Panc1 (cell line): Measurements from ENCODE around the gene RFX7. TPM values are rescaled to one million over a fixed set of nuclear protein-coding genes. Genes with fewer than 3 reads are reported as not detected.
A peak's percentile ranks its signal among the peaks of the same experiment; 100 is the strongest.

ENCODE experiments used
- ATAC-seq: fragments of 200-7000 bp; cut with Tn5 transposase; 2 replicates; pipeline ENCODE4 v1.9.1; 2020; ENCODE audit warnings: mild to moderate bottlenecking, moderate library complexity
- BruUV-seq: library from RNA; stranded (reverse); fragments of 400-500 nt; replicated peaks from 2 replicates; lab custom pipeline; 2021; lab: Mats Ljungman, UMichigan
- CTCF ChIA-PET: fragments of 300-600 bp; sonication (Branson Sonifier 250); formaldehyde crosslinking; loops from one replicate; lab custom pipeline; 2022; ENCODE audit warnings: antibody characterized with exemption; lab: Charles Lee
- POLR2A ChIA-PET: fragments of 300-600 bp; sonication (Branson Sonifier 250); formaldehyde crosslinking; loops from one replicate; lab custom pipeline; 2022; ENCODE audit warnings: antibody characterized with exemption; lab: Charles Lee
- DNase-seq: peaks from one replicate; pipeline ENCODE4 v3.0.0-alpha.2; 2010; ENCODE audit warnings: low read depth, low spot score
- H3K27ac ChIP-seq: 2 replicates; pipeline ENCODE4 v1.5.1; 2011; ENCODE audit warnings: mild to moderate bottlenecking, low read length, inconsistent platforms
- H3K27me3 ChIP-seq: fragments of 200-500 bp; sonication (Bioruptor generic); 2 replicates; pipeline ENCODE4 v1.6.0; 2014; ENCODE audit warnings: low read length, inconsistent platforms; ENCODE audit not compliant: control insufficient read depth, insufficient read depth
- H3K36me3 ChIP-seq: fragments of 200-500 bp; sonication (Bioruptor generic); 2 replicates; pipeline ENCODE4 v1.5.1; 2014; ENCODE audit warnings: inconsistent platforms, mild to moderate bottlenecking, low read length, moderate library complexity; ENCODE audit not compliant: control insufficient read depth, insufficient read depth
- H3K4me1 ChIP-seq: 2 replicates; pipeline ENCODE4 v1.5.1; 2011; ENCODE audit warnings: inconsistent platforms, mild to moderate bottlenecking, low read length, moderate library complexity; ENCODE audit not compliant: control insufficient read depth, insufficient read depth
- H3K4me3 ChIP-seq, 2 experiments: 2 replicates each; pipeline ENCODE4 v1.5.1; 2011 to 2012; ENCODE audit warnings: low read depth in 2 of 2, low read length in 2 of 2, mild to moderate bottlenecking in 2 of 2, inconsistent platforms in 1 of 2, moderate library complexity in 1 of 2
- H3K9me3 ChIP-seq: fragments of 200-500 bp; sonication (Bioruptor generic); 2 replicates; pipeline ENCODE4 v1.5.1; 2014; ENCODE audit warnings: low read depth, mild to moderate bottlenecking, inconsistent platforms, low read length, moderate library complexity; ENCODE audit not compliant: control insufficient read depth, insufficient read depth
- CTCF ChIP-seq: fragments of 450-650 bp; IDR thresholded peaks from 2 replicates; pipeline ENCODE4 v1.5.1; 2017; ENCODE audit warnings: mild to moderate bottlenecking
- POLR2AphosphoS5 ChIP-seq: IDR thresholded peaks from 2 replicates; pipeline ENCODE4 v1.6.1; 2012; ENCODE audit warnings: mild to moderate bottlenecking, low read depth, low read length, moderate library complexity
- REST ChIP-seq, 2 experiments: IDR thresholded peaks; 2 replicates each; pipeline ENCODE4 v1.6.1; 2011 to 2012; ENCODE audit warnings: low read depth in 2 of 2, control low read depth in 1 of 2, low read length in 1 of 2, mild to moderate bottlenecking in 1 of 2, moderate library complexity in 1 of 2; ENCODE audit not compliant: insufficient read depth in 1 of 2
- SIN3A ChIP-seq: IDR thresholded peaks from 2 replicates; pipeline ENCODE4 v1.6.1; 2012; ENCODE audit warnings: low read depth, mild to moderate bottlenecking, low read length, moderate library complexity, borderline replicate concordance; ENCODE audit not compliant: insufficient read depth
- TCF7L2 ChIP-seq: IDR thresholded peaks from 2 replicates; pipeline ENCODE4 v1.6.1; 2011; ENCODE audit warnings: mild to moderate bottlenecking, low read depth, low read length, inconsistent platforms
- in situ Hi-C: cut with HindIII; loops from 2 replicates; pipeline ENCODE4 v1.10.0; 2016; ENCODE audit warnings: low sequenced_read_pairs, low pct_unique_long_range_greater_than_20kb
- intact Hi-C: fragments of 100-400 bp; cut with micrococcal nuclease; formaldehyde crosslinking; loops from one replicate; pipeline ENCODE4 v1.10.0; 2022; ENCODE audit not compliant: unreplicated experiment
- total RNA-seq: library from RNA; stranded (reverse); gene quantifications from one replicate; pipeline ENCODE4 v1.2.1, GENCODE V29; 2021; ENCODE audit not compliant: unreplicated experiment

The RFX7 gene
- total RNA-seq, 1 experiment from 2014 or later: 24.2 TPM

- H3K27me3 ChIP-seq: no peaks in the 10 kb centered on the region
- TF ChIP-seq TCF7L2 (no peak), CTCF (peak; percentile 79; the same call in 1 of the 2 replicates)
- POLR2A ChIA-PET: no interaction called here
- ATAC-seq (peak; percentile 80), DNase-seq (peak; percentile 43)
- no peak overlapping the region for H3K27ac ChIP-seq
- in situ Hi-C loops (no loop called here), intact Hi-C loops (loop anchor here (5.0 kb wide), 1 partner anchor 60 kb away; the partner anchor contains the start of gene NEDD4)
- no peaks in the 10 kb centered on the region for H3K4me1 ChIP-seq
- CTCF ChIA-PET: interaction anchor here (0.6 kb wide), 1 partner anchor 25 kb away, joined by 4 read pairs; no protein-coding TSS in a partner anchor
- no TSS peak for BruUV-seq
- H3K9me3 ChIP-seq: no peaks in the 10 kb centered on the region
- H3K36me3 ChIP-seq: no peaks in the 10 kb centered on the region
- H3K4me3 ChIP-seq: no peak overlapping the region
Measured at GRCh38 chr15:56052395-56053045, 191.2 kb downstream of the RFX7 start.

GRCh38 chr15:56051676-56052075, 192.0 kb downstream of the RFX7 start:
- Histone ChIP-seq H3K4me1 (no peaks in the 10 kb centered on the region), H3K27ac (no peak overlapping the region), H3K4me3 (no peak overlapping the region), H3K27me3 (no peaks in the 10 kb centered on the region), H3K36me3 (no peaks in the 10 kb centered on the region), H3K9me3 (no peaks in the 10 kb centered on the region)
- ATAC-seq (no peak), DNase-seq (no peak)
- ChIA-PET POLR2A (interaction anchor here (0.6 kb wide), 1 partner anchor 193 kb away, joined by 7 read pairs; no protein-coding TSS in a partner anchor), CTCF (no interaction called here)
- no TSS peak for BruUV-seq
- TF ChIP-seq REST (IDR thresholded peaks at IDR 0.05; ENCODE audit: insufficient read depth in 1 of 2, low read depth in 2 of 2, low read length in 1 of 2) (no peak), CTCF (no peak), TCF7L2 (no peak), SIN3A (no peak), POLR2AphosphoS5 (no peak)
- in situ Hi-C loops (no loop called here), intact Hi-C loops (loop anchor here (5.0 kb wide), 1 partner anchor 59 kb away; the partner anchor contains the start of gene NEDD4)
